SK-N-SH treated with all-trans-retinoic acid at 6 μM for 48 hours (cell line): ENCODE measurements around the gene GIPC3.

Experiments
- ATAC-seq: fragments of 200-7000 bp; cut with Tn5 transposase; 3 replicates; pipeline ENCODE4 v1.9.1; 2020; ENCODE audit warnings: mild to moderate bottlenecking, moderate library complexity
- BACH2 ChIP-seq: fragments of 250-450 bp; sonication (Bioruptor Pico); IDR thresholded peaks from 2 replicates; pipeline ENCODE4 v1.9.0; 2021; ENCODE audit warnings: mild to moderate bottlenecking, borderline replicate concordance
- OSR1 ChIP-seq: fragments of 250-450 bp; sonication (Bioruptor Pico); IDR thresholded peaks from 2 replicates; pipeline ENCODE4 v1.8.0; 2022; ENCODE audit warnings: moderate library complexity, mild to moderate bottlenecking, inconsistent platforms
- PPARA ChIP-seq: fragments of 250-450 bp; sonication (Bioruptor Pico); IDR thresholded peaks from 2 replicates; pipeline ENCODE4 v1.5.0; 2020; ENCODE audit warnings: mild to moderate bottlenecking, borderline replicate concordance
- RARB ChIP-seq: fragments of 250-450 bp; sonication (Bioruptor Pico); IDR thresholded peaks from 2 replicates; pipeline ENCODE4 v1.8.0; 2021; ENCODE audit warnings: mild to moderate bottlenecking, moderate library complexity
- SNAI2 ChIP-seq: fragments of 250-450 bp; sonication (Bioruptor Pico); IDR thresholded peaks from 2 replicates; pipeline ENCODE4 v1.5.0; 2020; ENCODE audit warnings: mild to moderate bottlenecking, moderate library complexity
- TCF4 ChIP-seq: fragments of 250-450 bp; sonication (Bioruptor Pico); IDR thresholded peaks from 2 replicates; pipeline ENCODE4 v1.8.0; 2021; ENCODE audit warnings: mild to moderate bottlenecking, moderate library complexity, borderline replicate concordance
- TOX ChIP-seq: fragments of 250-450 bp; sonication (Bioruptor Pico); IDR thresholded peaks from 2 replicates; pipeline ENCODE4 v1.8.0; 2021; ENCODE audit warnings: mild to moderate bottlenecking, moderate library complexity, borderline replicate concordance
- ZC3H10 ChIP-seq: fragments of 250-450 bp; sonication (Bioruptor Pico); IDR thresholded peaks from 2 replicates; pipeline ENCODE4 v1.5.1; 2021; ENCODE audit warnings: mild to moderate bottlenecking, moderate library complexity
- ZFP30 ChIP-seq: fragments of 450-650 bp; formaldehyde crosslinking; IDR thresholded peaks from 2 replicates; pipeline ENCODE4 v1.5.0; 2022; ENCODE audit warnings: mild to moderate bottlenecking, moderate library complexity
- ZNF565 ChIP-seq: fragments of 450-650 bp; formaldehyde crosslinking; conservative IDR thresholded peaks from 2 replicates; pipeline ENCODE4 v1.5.0; 2020; ENCODE audit warnings: low read depth, mild to moderate bottlenecking, moderate library complexity
- ZNF70 ChIP-seq: fragments of 450-650 bp; formaldehyde crosslinking; IDR thresholded peaks from 2 replicates; pipeline ENCODE4 v1.5.0; 2020; ENCODE audit warnings: mild to moderate bottlenecking, moderate library complexity
- ZNF8 ChIP-seq: fragments of 450-650 bp; formaldehyde crosslinking; IDR thresholded peaks from 2 replicates; pipeline ENCODE4 v1.5.0; 2020; ENCODE audit warnings: mild to moderate bottlenecking, moderate library complexity
- TF ChIP-seq, protein P1 (sequence below): fragments of 250-450 bp; sonication (Bioruptor Pico); IDR thresholded peaks from 2 replicates; pipeline ENCODE4 v1.5.0; 2020; ENCODE audit warnings: mild to moderate bottlenecking, moderate library complexity
- TF ChIP-seq, protein P2 (sequence below): fragments of 250-450 bp; sonication (Bioruptor Pico); IDR thresholded peaks from 2 replicates; pipeline ENCODE4 v1.8.0; 2020; ENCODE audit warnings: mild to moderate bottlenecking, moderate library complexity, borderline replicate concordance
- TF ChIP-seq, protein P3 (sequence below): fragments of 250-450 bp; sonication (Bioruptor Pico); IDR thresholded peaks from 2 replicates; pipeline ENCODE4 v1.8.0; 2021; ENCODE audit warnings: low read depth, mild to moderate bottlenecking, moderate library complexity, borderline replicate concordance

The GIPC3 gene

DNA sequence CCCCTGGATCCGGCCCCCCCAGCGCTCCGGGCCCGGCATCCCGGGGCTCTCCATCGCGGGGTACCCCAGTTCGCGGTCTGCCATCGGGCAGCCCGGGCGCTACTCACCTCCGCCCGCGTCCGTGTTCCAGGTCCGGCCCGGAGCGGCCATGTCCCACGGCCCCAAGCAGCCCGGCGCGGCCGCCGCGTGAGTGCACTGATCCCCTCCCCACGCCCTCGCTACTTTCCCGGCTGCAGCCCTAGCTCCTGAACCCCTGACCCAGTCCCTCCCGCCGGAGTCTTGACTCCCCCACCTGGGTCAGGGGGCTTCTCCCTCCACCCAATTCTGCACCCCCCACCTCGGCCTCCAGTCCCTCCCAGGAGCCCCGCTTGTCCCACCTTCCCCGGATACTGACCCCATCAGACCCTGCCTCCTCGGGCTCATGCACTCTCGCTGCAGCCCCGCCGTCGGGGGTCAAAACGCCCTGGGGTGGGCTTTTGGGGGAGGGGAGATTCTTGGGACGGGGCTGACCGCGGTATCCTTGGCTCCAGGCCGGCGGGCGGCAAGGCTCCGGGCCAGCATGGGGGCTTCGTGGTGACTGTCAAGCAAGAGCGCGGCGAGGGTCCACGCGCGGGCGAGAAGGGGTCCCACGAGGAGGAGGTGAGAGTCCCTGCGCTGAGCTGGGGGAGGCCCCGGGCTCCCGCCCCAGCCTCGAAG, 12.0 kb upstream of the GIPC3 start:
- TF ChIP-seq ZFP30 (CRISPR knock-in tag): no peak
- peak; percentile 43 for ATAC-seq

DNA sequence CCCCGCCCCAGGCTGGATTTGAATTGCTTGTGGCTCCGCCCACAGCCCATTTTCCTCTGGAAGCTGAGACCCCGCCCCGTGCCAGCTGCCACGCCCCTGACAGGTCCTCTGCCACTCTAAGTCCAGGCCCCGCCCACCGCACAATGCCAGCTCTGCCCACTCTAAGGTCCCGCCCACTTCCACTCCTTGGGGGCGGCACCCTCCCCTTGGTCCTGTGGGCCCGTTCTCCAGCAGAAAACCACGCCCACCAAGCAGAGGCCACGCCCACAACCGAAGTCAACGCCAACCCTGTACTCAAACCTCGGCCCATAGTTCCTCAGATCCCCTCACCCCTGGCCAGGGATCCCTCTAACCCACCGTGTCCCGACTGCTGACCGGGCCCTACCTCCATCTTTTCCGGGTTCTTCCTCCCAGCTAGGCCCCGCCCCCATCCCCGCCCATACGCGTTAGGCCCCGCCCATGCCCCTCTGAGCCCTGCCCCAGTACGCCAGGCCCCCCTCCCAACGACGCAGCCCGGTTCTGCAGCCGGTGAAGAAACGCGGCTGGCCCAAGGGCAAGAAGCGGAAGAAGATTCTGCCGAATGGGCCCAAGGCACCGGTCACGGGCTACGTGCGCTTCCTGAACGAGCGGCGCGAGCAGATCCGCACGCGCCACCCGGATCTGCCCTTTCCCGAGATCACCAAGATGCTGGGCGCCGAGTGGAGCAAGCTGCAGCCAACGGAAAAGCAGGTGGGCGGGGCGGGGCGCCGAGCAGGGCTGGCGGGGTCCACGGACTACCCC, 11.2 kb upstream of the GIPC3 start:
- no peak for TF ChIP-seq ZFP30 (CRISPR knock-in tag)
- TF ChIP-seq ZC3H10 (CRISPR knock-in tag): no peak
- no peak for TF ChIP-seq PPARA
- no peak for TF ChIP-seq ZNF70 (CRISPR knock-in tag)
- TF ChIP-seq ZNF565: no peak
- ATAC-seq: peak; percentile 60

DNA sequence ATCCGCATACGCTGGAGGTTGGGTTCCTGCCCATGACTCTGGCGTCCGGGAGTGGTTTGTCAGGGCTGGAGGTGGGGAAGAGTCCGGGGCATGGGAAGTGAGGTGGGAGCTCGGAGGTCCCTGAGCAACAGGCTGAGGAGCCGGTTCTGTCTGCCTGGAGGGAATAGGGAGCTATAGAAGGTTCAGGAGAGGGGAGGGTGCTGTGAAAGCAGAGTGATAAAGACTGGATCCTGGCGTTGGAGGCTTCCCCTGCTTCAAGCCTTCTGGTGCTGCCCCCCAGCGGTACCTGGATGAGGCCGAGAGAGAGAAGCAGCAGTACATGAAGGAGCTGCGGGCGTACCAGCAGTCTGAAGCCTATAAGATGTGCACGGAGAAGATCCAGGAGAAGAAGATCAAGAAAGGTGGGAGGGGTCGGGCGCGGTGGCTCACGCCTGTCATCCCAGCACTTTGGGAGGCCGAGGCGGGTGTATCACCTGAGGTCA, 10.0 kb upstream of the GIPC3 start:
- no peak for TF ChIP-seq ZNF8 (CRISPR knock-in tag)
- no peak for TF ChIP-seq OSR1 (CRISPR knock-in tag)
- TF ChIP-seq, protein P1, sequence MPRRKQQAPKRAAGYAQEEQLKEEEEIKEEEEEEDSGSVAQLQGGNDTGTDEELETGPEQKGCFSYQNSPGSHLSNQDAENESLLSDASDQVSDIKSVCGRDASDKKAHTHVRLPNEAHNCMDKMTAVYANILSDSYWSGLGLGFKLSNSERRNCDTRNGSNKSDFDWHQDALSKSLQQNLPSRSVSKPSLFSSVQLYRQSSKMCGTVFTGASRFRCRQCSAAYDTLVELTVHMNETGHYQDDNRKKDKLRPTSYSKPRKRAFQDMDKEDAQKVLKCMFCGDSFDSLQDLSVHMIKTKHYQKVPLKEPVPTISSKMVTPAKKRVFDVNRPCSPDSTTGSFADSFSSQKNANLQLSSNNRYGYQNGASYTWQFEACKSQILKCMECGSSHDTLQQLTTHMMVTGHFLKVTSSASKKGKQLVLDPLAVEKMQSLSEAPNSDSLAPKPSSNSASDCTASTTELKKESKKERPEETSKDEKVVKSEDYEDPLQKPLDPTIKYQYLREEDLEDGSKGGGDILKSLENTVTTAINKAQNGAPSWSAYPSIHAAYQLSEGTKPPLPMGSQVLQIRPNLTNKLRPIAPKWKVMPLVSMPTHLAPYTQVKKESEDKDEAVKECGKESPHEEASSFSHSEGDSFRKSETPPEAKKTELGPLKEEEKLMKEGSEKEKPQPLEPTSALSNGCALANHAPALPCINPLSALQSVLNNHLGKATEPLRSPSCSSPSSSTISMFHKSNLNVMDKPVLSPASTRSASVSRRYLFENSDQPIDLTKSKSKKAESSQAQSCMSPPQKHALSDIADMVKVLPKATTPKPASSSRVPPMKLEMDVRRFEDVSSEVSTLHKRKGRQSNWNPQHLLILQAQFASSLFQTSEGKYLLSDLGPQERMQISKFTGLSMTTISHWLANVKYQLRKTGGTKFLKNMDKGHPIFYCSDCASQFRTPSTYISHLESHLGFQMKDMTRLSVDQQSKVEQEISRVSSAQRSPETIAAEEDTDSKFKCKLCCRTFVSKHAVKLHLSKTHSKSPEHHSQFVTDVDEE (CRISPR knock-in tag): no peak
- TF ChIP-seq ZNF565: no peak

DNA sequence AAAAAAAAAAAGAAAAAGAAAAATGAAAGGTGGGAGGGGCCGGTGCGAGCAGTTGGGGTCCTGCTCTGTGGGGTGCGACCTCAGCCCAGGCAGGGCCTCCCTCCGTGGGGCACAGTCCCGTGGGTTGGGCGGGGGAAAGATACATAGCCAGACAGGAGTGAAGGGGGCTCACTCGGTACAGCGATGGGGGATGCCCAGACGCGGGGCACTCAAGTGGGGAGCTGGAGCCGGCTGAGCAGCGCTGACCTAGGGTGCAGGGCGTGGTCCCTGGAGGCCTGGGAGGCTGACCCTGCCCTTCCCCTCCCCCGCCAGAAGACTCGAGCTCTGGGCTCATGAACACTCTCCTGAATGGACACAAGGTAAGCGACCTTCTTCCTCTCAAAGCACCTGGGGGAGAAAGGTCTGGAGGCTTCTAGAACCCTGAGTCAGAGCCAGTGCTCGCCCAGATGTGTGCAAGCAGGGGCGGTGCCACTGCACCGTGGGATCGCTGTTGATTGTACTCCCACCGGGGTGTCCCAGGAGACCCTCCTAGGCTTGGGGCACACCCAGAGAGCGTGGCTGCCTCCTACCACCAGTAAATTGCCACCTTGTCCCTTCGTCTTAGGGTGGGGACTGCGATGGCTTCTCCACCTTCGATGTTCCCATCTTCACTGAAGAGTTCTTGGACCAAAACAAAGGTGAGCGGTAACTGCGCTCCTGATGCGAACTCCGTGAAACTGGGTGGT, 9.2 kb upstream of the GIPC3 start:
- TF ChIP-seq OSR1 (CRISPR knock-in tag): no peak
- TF ChIP-seq PPARA: no peak
- TF ChIP-seq ZFP30 (CRISPR knock-in tag): no peak
- TF ChIP-seq, protein P2, sequence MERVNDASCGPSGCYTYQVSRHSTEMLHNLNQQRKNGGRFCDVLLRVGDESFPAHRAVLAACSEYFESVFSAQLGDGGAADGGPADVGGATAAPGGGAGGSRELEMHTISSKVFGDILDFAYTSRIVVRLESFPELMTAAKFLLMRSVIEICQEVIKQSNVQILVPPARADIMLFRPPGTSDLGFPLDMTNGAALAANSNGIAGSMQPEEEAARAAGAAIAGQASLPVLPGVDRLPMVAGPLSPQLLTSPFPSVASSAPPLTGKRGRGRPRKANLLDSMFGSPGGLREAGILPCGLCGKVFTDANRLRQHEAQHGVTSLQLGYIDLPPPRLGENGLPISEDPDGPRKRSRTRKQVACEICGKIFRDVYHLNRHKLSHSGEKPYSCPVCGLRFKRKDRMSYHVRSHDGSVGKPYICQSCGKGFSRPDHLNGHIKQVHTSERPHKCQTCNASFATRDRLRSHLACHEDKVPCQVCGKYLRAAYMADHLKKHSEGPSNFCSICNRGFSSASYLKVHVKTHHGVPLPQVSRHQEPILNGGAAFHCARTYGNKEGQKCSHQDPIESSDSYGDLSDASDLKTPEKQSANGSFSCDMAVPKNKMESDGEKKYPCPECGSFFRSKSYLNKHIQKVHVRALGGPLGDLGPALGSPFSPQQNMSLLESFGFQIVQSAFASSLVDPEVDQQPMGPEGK (CRISPR knock-in tag): no peak
- no peak for TF ChIP-seq TCF4
- TF ChIP-seq SNAI2 (CRISPR knock-in tag): no peak
- TF ChIP-seq ZC3H10 (CRISPR knock-in tag): no peak
- TF ChIP-seq BACH2: no peak
- TF ChIP-seq ZNF70 (CRISPR knock-in tag): no peak
- TF ChIP-seq TOX (CRISPR knock-in tag): no peak
- TF ChIP-seq, protein P1 (CRISPR knock-in tag): no peak
- ATAC-seq: no peak

More for the DNA sequence above, 10.0 kb upstream of the GIPC3 start:
- no peak for ATAC-seq

DNA sequence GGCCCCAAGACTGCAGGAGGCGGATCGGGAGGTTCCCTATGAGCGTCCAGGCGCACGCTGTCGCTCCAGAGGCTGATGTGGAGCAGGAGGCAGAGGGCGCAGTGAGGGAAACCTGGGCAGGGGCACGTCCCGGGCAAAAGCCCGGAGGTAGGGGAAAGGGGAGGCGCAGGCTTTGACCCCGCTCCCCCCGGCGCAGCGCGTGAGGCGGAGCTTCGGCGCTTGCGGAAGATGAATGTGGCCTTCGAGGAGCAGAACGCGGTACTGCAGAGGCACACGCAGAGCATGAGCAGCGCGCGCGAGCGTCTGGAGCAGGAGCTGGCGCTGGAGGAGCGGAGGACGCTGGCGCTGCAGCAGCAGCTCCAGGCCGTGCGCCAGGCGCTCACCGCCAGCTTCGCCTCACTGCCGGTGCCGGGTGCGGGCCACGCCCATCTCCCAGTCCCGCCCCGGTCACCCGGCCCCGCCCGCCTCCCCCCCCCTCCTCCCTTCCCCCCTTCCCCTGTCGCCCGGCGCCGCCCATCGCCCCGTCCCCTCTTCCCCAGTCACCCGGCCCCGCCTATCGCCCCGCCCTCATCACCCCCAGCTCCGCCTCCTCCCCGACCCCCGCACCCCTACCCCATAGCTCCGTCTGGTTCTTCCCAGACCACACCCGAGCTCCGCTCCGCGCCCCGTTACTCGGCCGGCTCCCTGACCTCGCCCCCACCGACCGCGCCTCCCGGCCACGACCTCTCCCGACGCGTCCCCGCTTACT, 8.4 kb upstream of the GIPC3 start:
- no peak for ATAC-seq
- TF ChIP-seq, protein P3, sequence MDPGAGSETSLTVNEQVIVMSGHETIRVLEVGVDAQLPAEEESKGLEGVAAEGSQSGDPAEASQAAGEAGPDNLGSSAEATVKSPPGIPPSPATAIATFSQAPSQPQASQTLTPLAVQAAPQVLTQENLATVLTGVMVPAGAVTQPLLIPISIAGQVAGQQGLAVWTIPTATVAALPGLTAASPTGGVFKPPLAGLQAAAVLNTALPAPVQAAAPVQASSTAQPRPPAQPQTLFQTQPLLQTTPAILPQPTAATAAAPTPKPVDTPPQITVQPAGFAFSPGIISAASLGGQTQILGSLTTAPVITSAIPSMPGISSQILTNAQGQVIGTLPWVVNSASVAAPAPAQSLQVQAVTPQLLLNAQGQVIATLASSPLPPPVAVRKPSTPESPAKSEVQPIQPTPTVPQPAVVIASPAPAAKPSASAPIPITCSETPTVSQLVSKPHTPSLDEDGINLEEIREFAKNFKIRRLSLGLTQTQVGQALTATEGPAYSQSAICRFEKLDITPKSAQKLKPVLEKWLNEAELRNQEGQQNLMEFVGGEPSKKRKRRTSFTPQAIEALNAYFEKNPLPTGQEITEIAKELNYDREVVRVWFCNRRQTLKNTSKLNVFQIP (CRISPR knock-in tag): no peak
- TF ChIP-seq SNAI2 (CRISPR knock-in tag) (no peak), OSR1 (CRISPR knock-in tag) (no peak), ZNF8 (CRISPR knock-in tag) (no peak), ZC3H10 (CRISPR knock-in tag) (no peak), RARB (CRISPR knock-in tag) (no peak), ZFP30 (CRISPR knock-in tag) (no peak)
- TF ChIP-seq, protein P1 (CRISPR knock-in tag): no peak
